ENCODE measurements around the gene CSH2. TPM values are rescaled to one million over a fixed set of nuclear protein-coding genes. Genes with fewer than 3 reads are reported as not detected.

Gene CSH2
- total RNA-seq, 2 donors from 2014 or later, result 3.6 to 4.0 TPM

DNA sequence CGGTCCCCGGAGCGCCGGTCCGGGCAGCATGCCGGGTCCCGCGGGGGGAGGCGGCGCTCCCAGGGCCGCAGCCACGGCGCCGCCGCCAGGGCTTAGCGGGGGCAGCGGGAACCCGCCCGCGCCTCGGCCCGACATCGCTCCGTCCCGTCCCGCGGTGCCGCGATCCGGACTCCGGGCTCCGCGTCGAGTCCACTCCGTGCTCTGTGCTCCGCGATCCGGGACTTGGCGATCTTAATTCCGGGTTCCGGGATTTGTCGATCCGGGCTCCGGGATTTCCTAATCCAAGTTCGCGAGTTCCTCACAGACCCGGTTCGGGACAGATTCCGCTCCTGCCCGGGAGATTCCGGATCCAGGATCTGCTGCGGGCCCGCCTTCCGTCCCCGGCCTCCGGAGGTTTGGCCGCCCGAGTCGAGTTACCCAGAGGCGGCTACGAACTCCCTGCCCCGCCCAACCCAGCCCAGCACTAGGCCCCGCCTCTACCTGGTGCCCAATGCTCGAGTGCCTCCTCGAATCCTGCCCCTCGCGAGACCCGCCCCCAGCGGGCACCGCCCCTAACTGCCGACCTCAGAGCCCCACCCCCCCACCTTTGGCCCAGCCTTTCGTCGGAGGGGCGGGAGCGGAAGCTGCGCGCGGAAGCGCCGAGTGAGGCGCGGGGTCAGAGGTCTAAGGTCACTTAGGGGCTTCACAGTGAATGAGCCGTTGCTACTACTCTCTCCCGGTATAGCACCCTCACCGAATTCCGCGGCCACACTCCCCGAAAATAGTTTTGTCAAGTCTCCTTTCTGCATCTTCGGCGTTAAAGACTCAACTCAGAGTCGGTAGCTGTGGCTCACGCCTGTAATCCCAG lies 30.7 kb downstream of the CSH2 start, which contains the start of gene SMARCD2:
Gene SMARCD2 (minus strand): TSS at position 146 of the 847 bp plus-strand sequence. CDS start 11 bp downstream, at position 135.
- Mint-ChIP-seq H3K27me3 (no peaks in the 10 kb centered on the region), H3K27ac (peak within 1 kb of the TSS; percentile 95), H3K4me3 (peak within 1 kb of the TSS; percentile 94), H3K36me3 (ENCODE audit: low read depth) (no peaks in the 10 kb centered on the region), H3K4me1 (peaks cover 35% of the 10 kb centered on the region)
- DNase-seq (peak; percentile 96 to 99 (median 99)), ATAC-seq (peak; percentile 89)
- no peaks in the 10 kb centered on the region for H3K9me3 ChIP-seq (ENCODE audit: control insufficient read depth, low read length, poor library complexity, severe bottlenecking)

DNA sequence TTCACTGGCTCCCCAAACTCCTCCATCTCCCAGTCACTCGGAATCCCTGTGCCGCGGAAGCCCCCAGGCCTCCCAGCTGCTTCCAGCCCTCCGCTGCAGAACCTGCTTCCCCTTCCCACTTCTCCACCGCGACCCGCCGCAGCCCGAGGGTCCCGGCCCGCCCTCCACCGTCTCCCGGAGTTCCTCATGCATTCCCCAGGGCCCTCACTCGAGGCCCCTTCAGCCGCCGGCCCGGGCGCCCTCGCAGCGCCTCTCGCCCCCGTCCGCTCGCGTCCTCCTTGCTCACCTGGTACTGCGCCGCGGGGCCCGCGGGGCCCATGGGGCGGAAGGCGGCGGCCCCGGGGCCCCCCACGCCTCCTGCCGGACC lies 31.3 kb downstream of the CSH2 start:
- ATAC-seq, result peak; percentile 26
- no peaks in the 10 kb centered on the region for H3K9me3 ChIP-seq (ENCODE audit: control insufficient read depth, low read length, poor library complexity, severe bottlenecking)
- no peaks in the 10 kb centered on the region for H3K27me3 Mint-ChIP-seq
- H3K27ac Mint-ChIP-seq, result peak overlapping the region; percentile 95
- H3K4me1 Mint-ChIP-seq, result peaks cover 34% of the 10 kb centered on the region
- peak overlapping the region; percentile 94 for H3K4me3 Mint-ChIP-seq
- peak in 1 of 3 donors; percentile 32 for DNase-seq
- no peaks in the 10 kb centered on the region for H3K36me3 Mint-ChIP-seq (ENCODE audit: low read depth)

GRCh38 chr17:63841350-63842172 lies 31.9 kb downstream of the CSH2 start:
- H3K9me3 ChIP-seq (ENCODE audit: control insufficient read depth, low read length, poor library complexity, severe bottlenecking), result no peaks in the 10 kb centered on the region
- Mint-ChIP-seq H3K27ac (peak overlapping the region; percentile 95), H3K27me3 (no peaks in the 10 kb centered on the region), H3K36me3 (ENCODE audit: low read depth) (no peaks in the 10 kb centered on the region), H3K4me1 (peaks cover 36% of the 10 kb centered on the region), H3K4me3 (peak overlapping the region; percentile 94)
- DNase-seq, result no peak
- no peak for ATAC-seq

- H3K9me3 ChIP-seq (ENCODE audit: control insufficient read depth, low read length, poor library complexity, severe bottlenecking), result no peaks in the 10 kb centered on the region
- DNase-seq (no peak), ATAC-seq (no peak)
- Mint-ChIP-seq H3K4me1 (peaks cover 36% of the 10 kb centered on the region), H3K4me3 (peak overlapping the region; percentile 94), H3K27ac (peak overlapping the region; percentile 95), H3K27me3 (no peaks in the 10 kb centered on the region), H3K36me3 (ENCODE audit: low read depth) (no peaks in the 10 kb centered on the region)
Observed at GRCh38 chr17:63840591-63841349, 32.7 kb downstream of the CSH2 start.

DNA sequence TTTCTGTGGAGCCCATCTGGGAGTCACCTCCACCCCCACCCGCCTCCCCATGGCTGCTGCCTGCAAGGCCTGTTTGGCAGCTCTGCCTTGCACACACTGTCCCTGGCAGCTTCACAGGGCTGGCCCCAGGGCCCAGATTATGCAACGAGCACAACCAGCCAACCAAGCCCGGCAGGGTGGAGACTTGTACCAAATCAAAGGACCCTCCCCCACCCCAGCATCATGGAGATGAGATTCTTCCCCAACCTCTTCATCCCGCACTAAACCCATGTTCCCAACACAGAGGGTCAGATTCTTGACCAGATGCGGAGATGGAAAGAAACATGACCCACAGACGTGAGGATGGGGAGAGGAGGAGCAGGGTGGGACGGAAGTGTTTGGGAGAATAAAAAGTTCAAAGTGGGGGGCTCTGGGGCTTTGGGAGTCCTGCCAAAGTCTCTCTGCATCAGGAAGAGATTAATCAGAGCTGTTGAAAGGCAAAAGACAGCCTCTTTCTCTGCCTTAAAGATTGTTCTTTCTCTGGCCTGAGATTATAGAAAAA lies 34.8 kb downstream of the CSH2 start:
- DNase-seq (no peak), ATAC-seq (no peak)

GRCh38 chr17:63837962-63838600 lies 35.4 kb downstream of the CSH2 start:
- no peak overlapping the region for H3K4me3 Mint-ChIP-seq
- peaks cover 36% of the 10 kb centered on the region for H3K4me1 Mint-ChIP-seq
- DNase-seq (no peak), ATAC-seq (no peak)
- H3K36me3 Mint-ChIP-seq (ENCODE audit: low read depth), result no peaks in the 10 kb centered on the region
- no peaks in the 10 kb centered on the region for H3K27me3 Mint-ChIP-seq
- H3K27ac Mint-ChIP-seq, result peak overlapping the region; percentile 86
- H3K9me3 ChIP-seq (ENCODE audit: control insufficient read depth, low read length, poor library complexity, severe bottlenecking), result no peaks in the 10 kb centered on the region

More for the DNA sequence above, 34.8 kb downstream of the CSH2 start:
- H3K27me3 Mint-ChIP-seq, result no peaks in the 10 kb centered on the region
- H3K4me3 Mint-ChIP-seq, result peak overlapping the region; percentile 62
- H3K9me3 ChIP-seq (ENCODE audit: control insufficient read depth, low read length, poor library complexity, severe bottlenecking), result no peaks in the 10 kb centered on the region
- peak overlapping the region; percentile 86 for H3K27ac Mint-ChIP-seq
- H3K36me3 Mint-ChIP-seq (ENCODE audit: low read depth), result no peaks in the 10 kb centered on the region
- peaks cover 37% of the 10 kb centered on the region for H3K4me1 Mint-ChIP-seq

GRCh38 chr17:63837480-63837879 lies 36.0 kb downstream of the CSH2 start:
- no peaks in the 10 kb centered on the region for H3K9me3 ChIP-seq (ENCODE audit: control insufficient read depth, low read length, poor library complexity, severe bottlenecking)
- Mint-ChIP-seq H3K27ac (peak overlapping the region; percentile 86), H3K27me3 (no peaks in the 10 kb centered on the region), H3K36me3 (ENCODE audit: low read depth) (no peaks in the 10 kb centered on the region), H3K4me1 (peaks cover 40% of the 10 kb centered on the region), H3K4me3 (no peak overlapping the region)
- DNase-seq, result no peak
- no peak for ATAC-seq

- no peaks in the 10 kb centered on the region for H3K9me3 ChIP-seq (ENCODE audit: control insufficient read depth, low read length, poor library complexity, severe bottlenecking)
- H3K4me1 Mint-ChIP-seq, result peaks cover 45% of the 10 kb centered on the region
- ATAC-seq (no peak), DNase-seq (no peak)
- no peak overlapping the region for H3K27ac Mint-ChIP-seq
- no peaks in the 10 kb centered on the region for H3K36me3 Mint-ChIP-seq (ENCODE audit: low read depth)
- H3K4me3 Mint-ChIP-seq, result no peak overlapping the region
- no peaks in the 10 kb centered on the region for H3K27me3 Mint-ChIP-seq
Observed at GRCh38 chr17:63836811-63837210, 36.7 kb downstream of the CSH2 start.

GRCh38 chr17:63835167-63835720 lies 38.2 kb downstream of the CSH2 start:
- Mint-ChIP-seq H3K36me3 (ENCODE audit: low read depth) (peaks cover 2% of the 10 kb centered on the region), H3K4me1 (peaks cover 44% of the 10 kb centered on the region), H3K27me3 (no peaks in the 10 kb centered on the region), H3K4me3 (no peak overlapping the region), H3K27ac (peak overlapping the region; percentile 82)
- ATAC-seq (no peak), DNase-seq (no peak)
- peaks cover 2% of the 10 kb centered on the region for H3K9me3 ChIP-seq (ENCODE audit: control insufficient read depth, low read length, poor library complexity, severe bottlenecking)

GRCh38 chr17:63834431-63835166 lies 38.9 kb downstream of the CSH2 start:
- ATAC-seq (peak; percentile 88), DNase-seq (peak; percentile 29 to 43 (median 36))
- peaks cover 2% of the 10 kb centered on the region for H3K9me3 ChIP-seq (ENCODE audit: control insufficient read depth, low read length, poor library complexity, severe bottlenecking)
- peaks cover 48% of the 10 kb centered on the region for H3K4me1 Mint-ChIP-seq
- H3K27ac Mint-ChIP-seq, result peak overlapping the region; percentile 82
- peaks cover 2% of the 10 kb centered on the region for H3K36me3 Mint-ChIP-seq (ENCODE audit: low read depth)
- H3K27me3 Mint-ChIP-seq, result no peaks in the 10 kb centered on the region
- no peak overlapping the region for H3K4me3 Mint-ChIP-seq

GRCh38 chr17:63833741-63834373 lies 39.6 kb downstream of the CSH2 start:
- H3K27me3 Mint-ChIP-seq, result no peaks in the 10 kb centered on the region
- H3K9me3 ChIP-seq (ENCODE audit: control insufficient read depth, low read length, poor library complexity, severe bottlenecking), result peaks cover 2% of the 10 kb centered on the region
- peaks cover 2% of the 10 kb centered on the region for H3K36me3 Mint-ChIP-seq (ENCODE audit: low read depth)
- DNase-seq (no peak), ATAC-seq (no peak)
- no peak overlapping the region for H3K27ac Mint-ChIP-seq
- no peak overlapping the region for H3K4me3 Mint-ChIP-seq
- H3K4me1 Mint-ChIP-seq, result peaks cover 50% of the 10 kb centered on the region

Measured in T-helper 17 cell (primary cell).